Large intestine (tissue), 3 donors: ENCODE measurements around the gene MPZL2. TPM values are rescaled to one million over a fixed set of nuclear protein-coding genes. Genes with fewer than 3 reads are reported as not detected.

Experiments used
- DNase-seq, 2 donors: peaks; one replicate each; pipeline versions ENCODE4 v3.0.0 to v3.0.0-alpha.2; 2013
- H3K27ac ChIP-seq: one replicate; pipeline ENCODE4 v1.5.1; 2013; ENCODE audit warnings: low read length
- H3K27me3 ChIP-seq: 2 replicates; pipeline ENCODE4 v1.6.1; 2013; ENCODE audit warnings: low read length; ENCODE audit not compliant: control insufficient read depth, insufficient read depth
- H3K36me3 ChIP-seq: 2 replicates; pipeline ENCODE4 v1.6.1; 2013; ENCODE audit warnings: low read length; ENCODE audit not compliant: control insufficient read depth, insufficient read depth
- H3K4me1 ChIP-seq: one replicate; pipeline ENCODE4 v1.6.1; 2013; ENCODE audit warnings: low read length; ENCODE audit not compliant: control insufficient read depth, insufficient read depth
- H3K4me3 ChIP-seq: one replicate; pipeline ENCODE4 v1.5.1; 2013; ENCODE audit warnings: low read length
- H3K9me3 ChIP-seq: one replicate; pipeline ENCODE4 v1.6.1; 2013; ENCODE audit warnings: mild to moderate bottlenecking, low read depth, low read length, moderate library complexity; ENCODE audit not compliant: control insufficient read depth
- WGBS: methylation state at CpG from one replicate; pipeline ENCODE4 v1.1.5; 2013; ENCODE audit warnings: low lambda C conversion rate; ENCODE audit not compliant: insufficient coverage; 5-methylcytosine and 5-hydroxymethylcytosine counted together
- polyA plus RNA-seq: library from polyadenylated mRNA; unstranded; fragments of 120-200 nt; gene quantifications from one replicate; pipeline ENCODE4 v1.2.1, GENCODE V29; 2013

MPZL2 gene
- polyA plus RNA-seq, 1 donor = 32.8 TPM

- WGBS = 80% methylated on average over 1 of the region's 2 CpGs
Observed at GRCh38 chr11:118223570-118223969, 40.5 kb downstream of the MPZL2 start.

DNA sequence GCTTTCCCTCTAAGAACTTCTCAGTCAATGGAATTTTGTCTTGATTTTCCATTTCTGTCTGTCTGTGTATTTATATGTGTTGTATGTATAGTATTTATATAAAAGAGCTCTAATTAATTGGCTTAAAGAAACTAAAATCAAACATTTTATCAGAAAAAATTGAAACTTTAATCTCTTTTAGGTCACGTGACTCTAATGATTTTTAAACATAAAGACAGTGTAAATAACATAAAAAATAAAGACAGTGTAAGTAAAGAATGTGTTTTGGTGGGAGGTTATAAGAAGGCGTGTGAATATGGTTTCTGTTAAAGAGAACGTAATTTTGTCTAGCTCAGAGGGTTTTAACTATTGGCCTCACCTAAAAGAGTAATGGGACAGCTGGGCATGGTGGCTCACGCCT lies 41.7 kb downstream of the MPZL2 start:
- H3K27me3 ChIP-seq = no peaks in the 10 kb centered on the region
- 71% methylated on average over 1 of the region's 4 CpGs for WGBS
- H3K4me3 ChIP-seq = no peak overlapping the region

More at GRCh38 chr11:118223570-118223969, 40.5 kb downstream of the MPZL2 start:
- DNase-seq = no peak
- no peaks in the 10 kb centered on the region for H3K9me3 ChIP-seq
- no peaks in the 10 kb centered on the region for H3K4me1 ChIP-seq
- H3K27me3 ChIP-seq = no peaks in the 10 kb centered on the region
- H3K27ac ChIP-seq = no peak overlapping the region
- peak overlapping the region; percentile 13 for H3K4me3 ChIP-seq
- peaks cover 4% of the 10 kb centered on the region for H3K36me3 ChIP-seq

GRCh38 chr11:118221419-118221818 lies 42.7 kb downstream of the MPZL2 start:
- no peak overlapping the region for H3K4me3 ChIP-seq
- WGBS = no CpG with 5 or more reads among the region's 5 CpGs
- H3K4me1 ChIP-seq = no peaks in the 10 kb centered on the region
- H3K27ac ChIP-seq = no peak overlapping the region
- H3K36me3 ChIP-seq = no peaks in the 10 kb centered on the region
- DNase-seq = no peak
- H3K27me3 ChIP-seq = no peaks in the 10 kb centered on the region
- H3K9me3 ChIP-seq = no peaks in the 10 kb centered on the region

More for the DNA sequence above, 41.7 kb downstream of the MPZL2 start:
- H3K36me3 ChIP-seq = peaks cover 4% of the 10 kb centered on the region
- H3K4me1 ChIP-seq = no peaks in the 10 kb centered on the region
- no peak overlapping the region for H3K27ac ChIP-seq
- H3K9me3 ChIP-seq = no peaks in the 10 kb centered on the region
- no peak for DNase-seq

GRCh38 chr11:118219732-118220131 lies 44.4 kb downstream of the MPZL2 start:
- no peak for DNase-seq
- H3K36me3 ChIP-seq = no peaks in the 10 kb centered on the region
- WGBS = no CpG with 5 or more reads among the region's 1 CpG
- no peaks in the 10 kb centered on the region for H3K9me3 ChIP-seq
- peaks cover 9% of the 10 kb centered on the region for H3K4me1 ChIP-seq
- H3K27ac ChIP-seq = no peak overlapping the region
- no peak overlapping the region for H3K4me3 ChIP-seq
- H3K27me3 ChIP-seq = no peaks in the 10 kb centered on the region

GRCh38 chr11:118219244-118219643 lies 44.9 kb downstream of the MPZL2 start:
- no peaks in the 10 kb centered on the region for H3K36me3 ChIP-seq
- H3K27me3 ChIP-seq = no peaks in the 10 kb centered on the region
- H3K9me3 ChIP-seq = no peaks in the 10 kb centered on the region
- no peak overlapping the region for H3K27ac ChIP-seq
- H3K4me1 ChIP-seq = peaks cover 14% of the 10 kb centered on the region
- no peak for DNase-seq
- H3K4me3 ChIP-seq = no peak overlapping the region

- no peaks in the 10 kb centered on the region for H3K27me3 ChIP-seq
- no peaks in the 10 kb centered on the region for H3K36me3 ChIP-seq
- H3K4me3 ChIP-seq = no peak overlapping the region
- WGBS = 100% methylated on average over 1 of the region's 3 CpGs
- H3K4me1 ChIP-seq = peaks cover 29% of the 10 kb centered on the region
- H3K9me3 ChIP-seq = no peaks in the 10 kb centered on the region
- H3K27ac ChIP-seq = no peak overlapping the region
- no peak for DNase-seq
Observed at GRCh38 chr11:118217575-118217974, 46.5 kb downstream of the MPZL2 start.

DNA sequence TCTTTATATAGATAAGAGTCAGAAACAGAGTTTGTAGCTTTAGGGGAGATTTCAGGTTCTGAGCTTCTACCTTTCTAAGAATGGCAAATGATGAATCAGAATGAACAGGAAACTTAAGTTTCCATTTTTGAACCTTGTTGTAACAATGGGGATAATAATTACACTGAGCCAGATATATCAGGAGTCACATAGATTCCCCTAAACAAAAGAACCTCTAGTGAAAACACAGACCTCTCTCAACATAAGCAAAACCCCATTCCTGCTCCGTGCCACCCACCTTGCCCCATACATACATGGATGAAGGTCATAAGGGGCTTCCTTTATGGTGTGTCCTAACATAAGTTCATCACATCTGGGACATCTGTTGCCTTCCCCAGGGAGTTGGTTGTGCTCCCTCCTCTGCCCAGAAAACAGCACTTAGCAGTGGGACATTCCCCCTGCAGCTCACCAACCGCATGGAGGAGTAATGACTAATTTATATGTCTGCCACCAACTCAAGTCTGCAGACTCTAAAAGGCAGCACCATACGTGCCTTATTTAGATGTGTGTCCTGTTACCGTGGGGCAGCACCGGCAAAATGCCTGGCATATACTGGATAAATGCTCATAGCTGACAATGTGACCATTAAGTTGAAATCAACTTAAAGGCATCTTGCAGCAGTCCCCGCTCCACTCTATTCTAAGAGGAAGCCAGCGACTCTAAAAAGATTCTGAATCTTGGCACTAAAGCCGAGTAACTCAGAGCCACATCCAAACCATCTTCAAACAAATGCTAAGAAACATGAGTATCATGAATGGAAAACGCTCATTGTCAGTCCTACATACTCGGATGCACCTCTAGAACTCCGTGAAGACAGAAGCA lies 47.2 kb downstream of the MPZL2 start:
- peaks cover 33% of the 10 kb centered on the region for H3K4me1 ChIP-seq
- H3K36me3 ChIP-seq = no peaks in the 10 kb centered on the region
- H3K27me3 ChIP-seq = no peaks in the 10 kb centered on the region
- DNase-seq = no peak
- H3K27ac ChIP-seq = no peak overlapping the region
- no peak overlapping the region for H3K4me3 ChIP-seq
- 100% methylated on average over 2 of the region's 11 CpGs for WGBS
- no peaks in the 10 kb centered on the region for H3K9me3 ChIP-seq

- Histone ChIP-seq H3K27me3 (no peaks in the 10 kb centered on the region), H3K9me3 (no peaks in the 10 kb centered on the region), H3K36me3 (no peaks in the 10 kb centered on the region), H3K4me1 (peaks cover 44% of the 10 kb centered on the region), H3K4me3 (no peak overlapping the region), H3K27ac (no peak overlapping the region)
- no peak for DNase-seq
- WGBS = no CpG with 5 or more reads among the region's 7 CpGs
Observed at GRCh38 chr11:118215765-118216164, 48.3 kb downstream of the MPZL2 start.

GRCh38 chr11:118215262-118215661 lies 48.8 kb downstream of the MPZL2 start:
- WGBS = 80% methylated on average over 1 of the region's 3 CpGs
- Histone ChIP-seq H3K27me3 (no peaks in the 10 kb centered on the region), H3K9me3 (no peaks in the 10 kb centered on the region), H3K27ac (peak overlapping the region; percentile 95), H3K4me1 (peaks cover 48% of the 10 kb centered on the region), H3K36me3 (no peaks in the 10 kb centered on the region), H3K4me3 (no peak overlapping the region)
- no peak for DNase-seq

DNA sequence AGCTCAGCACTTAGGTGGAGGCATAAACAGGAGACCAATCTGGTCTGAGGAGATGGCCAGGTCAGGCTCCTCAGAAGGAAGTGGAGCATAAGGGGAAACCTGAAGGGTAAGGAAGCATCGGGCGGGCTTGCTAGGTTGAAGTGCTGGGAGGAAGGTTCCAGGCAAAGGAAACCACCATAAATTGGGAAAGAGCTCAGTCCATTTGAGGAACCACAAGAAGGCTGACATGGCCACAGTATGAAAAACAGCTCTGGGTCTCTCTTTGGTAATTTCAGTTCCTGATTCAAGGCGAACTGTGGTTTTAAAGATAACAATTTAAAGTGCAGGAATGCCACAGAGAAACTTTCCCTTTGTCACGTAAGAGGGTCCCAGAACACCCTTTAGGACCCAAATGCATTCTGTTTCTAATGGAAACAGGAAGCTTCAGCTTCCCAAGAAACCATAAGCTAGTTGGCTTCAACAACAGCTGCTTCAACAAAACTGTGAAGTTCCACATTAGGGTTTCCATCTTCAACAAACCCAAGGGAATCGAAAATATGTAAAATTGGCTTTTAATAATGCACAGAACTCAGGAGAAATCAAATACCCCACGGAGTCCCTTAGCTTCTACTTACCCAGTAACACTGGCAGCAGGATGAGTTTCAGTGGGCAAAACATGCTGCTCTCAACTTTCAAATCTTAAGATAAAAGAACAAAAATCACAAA lies 49.7 kb downstream of the MPZL2 start:
- no peak for DNase-seq
- Histone ChIP-seq H3K27ac (peak overlapping the region; percentile 95), H3K4me3 (no peak overlapping the region), H3K4me1 (peaks cover 53% of the 10 kb centered on the region), H3K9me3 (no peaks in the 10 kb centered on the region), H3K36me3 (no peaks in the 10 kb centered on the region), H3K27me3 (no peaks in the 10 kb centered on the region)
- 40% methylated on average over 1 of the region's 6 CpGs for WGBS
